ENCODE data around the gene PCSK9. TPM values are rescaled to one million over a fixed set of nuclear protein-coding genes. Genes with fewer than 3 reads are reported as not detected.

PCSK9 gene
- total RNA-seq, 2 donors from 2014 or later = 48.9 to 61.2 TPM

- no peaks in the 10 kb centered on the region for H3K27me3 ChIP-seq
- H3K36me3 ChIP-seq = no peaks in the 10 kb centered on the region
- H3K9me3 ChIP-seq = no peaks in the 10 kb centered on the region
- no peak for DNase-seq
- H3K4me3 ChIP-seq = no peak overlapping the region
- H3K4me1 ChIP-seq = no peaks in the 10 kb centered on the region
- intact Hi-C loops (cut with DNase I) = no loop called here
- H3K27ac ChIP-seq = no peak overlapping the region
- TF ChIP-seq CTCF (IDR thresholded peaks at IDR 0.05) = no peak
- H3K9ac ChIP-seq (ENCODE audit: low read depth in 2 of 2, low read length in 2 of 2) = no peak overlapping the region
These were observed 10.9 kb downstream of the PCSK9 start for GRCh38 chr1:55050283-55050682.

DNA sequence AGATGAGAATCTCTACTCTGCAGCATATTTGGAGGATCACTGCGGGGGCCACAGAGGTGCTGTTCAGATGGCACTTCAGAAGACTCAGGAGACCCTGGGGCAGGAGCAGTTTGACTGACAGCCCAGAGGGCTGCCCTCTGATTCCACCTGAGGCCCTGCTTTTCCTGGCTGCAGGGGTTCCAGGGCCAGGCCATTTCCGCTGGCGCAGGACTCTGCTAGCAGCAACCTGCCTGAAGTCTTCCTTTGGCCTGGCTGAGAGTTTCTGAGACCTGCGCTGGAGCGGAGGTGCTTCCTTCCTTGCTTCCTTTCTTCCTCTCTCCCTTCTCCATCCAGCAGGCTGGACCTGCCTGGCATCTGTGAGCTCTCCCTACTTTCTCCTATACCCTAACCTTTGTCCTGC is 11.8 kb downstream of the PCSK9 start:
- no peak overlapping the region for H3K9ac ChIP-seq (ENCODE audit: low read depth in 2 of 2, low read length in 2 of 2)
- H3K27ac ChIP-seq = no peak overlapping the region
- TF ChIP-seq CTCF (IDR thresholded peaks at IDR 0.05) = no peak
- no peaks in the 10 kb centered on the region for H3K27me3 ChIP-seq
- H3K4me3 ChIP-seq = no peak overlapping the region
- no peaks in the 10 kb centered on the region for H3K9me3 ChIP-seq
- DNase-seq = no peak
- intact Hi-C loops (cut with DNase I) = no loop called here
- H3K4me1 ChIP-seq = no peaks in the 10 kb centered on the region
- H3K36me3 ChIP-seq = no peaks in the 10 kb centered on the region

GRCh38 chr1:55051621-55052020 is 12.3 kb downstream of the PCSK9 start:
- H3K27me3 ChIP-seq = no peaks in the 10 kb centered on the region
- no peaks in the 10 kb centered on the region for H3K9me3 ChIP-seq
- intact Hi-C loops (cut with DNase I) = no loop called here
- H3K4me3 ChIP-seq = no peak overlapping the region
- H3K27ac ChIP-seq = no peak overlapping the region
- no peak for DNase-seq
- H3K4me1 ChIP-seq = no peaks in the 10 kb centered on the region
- no peak overlapping the region for H3K9ac ChIP-seq (ENCODE audit: low read depth in 2 of 2, low read length in 2 of 2)
- H3K36me3 ChIP-seq = no peaks in the 10 kb centered on the region
- no peak for TF ChIP-seq CTCF (IDR thresholded peaks at IDR 0.05)

- no peak for TF ChIP-seq CTCF (IDR thresholded peaks at IDR 0.05)
- H3K9me3 ChIP-seq = no peaks in the 10 kb centered on the region
- H3K27me3 ChIP-seq = no peaks in the 10 kb centered on the region
- H3K9ac ChIP-seq (ENCODE audit: low read depth in 2 of 2, low read length in 2 of 2) = no peak overlapping the region
- DNase-seq = no peak
- H3K27ac ChIP-seq = no peak overlapping the region
- H3K36me3 ChIP-seq = no peaks in the 10 kb centered on the region
- no peaks in the 10 kb centered on the region for H3K4me1 ChIP-seq
- intact Hi-C loops (cut with DNase I) = no loop called here
- no peak overlapping the region for H3K4me3 ChIP-seq
These were observed 13.1 kb downstream of the PCSK9 start for GRCh38 chr1:55052221-55053142.

DNA sequence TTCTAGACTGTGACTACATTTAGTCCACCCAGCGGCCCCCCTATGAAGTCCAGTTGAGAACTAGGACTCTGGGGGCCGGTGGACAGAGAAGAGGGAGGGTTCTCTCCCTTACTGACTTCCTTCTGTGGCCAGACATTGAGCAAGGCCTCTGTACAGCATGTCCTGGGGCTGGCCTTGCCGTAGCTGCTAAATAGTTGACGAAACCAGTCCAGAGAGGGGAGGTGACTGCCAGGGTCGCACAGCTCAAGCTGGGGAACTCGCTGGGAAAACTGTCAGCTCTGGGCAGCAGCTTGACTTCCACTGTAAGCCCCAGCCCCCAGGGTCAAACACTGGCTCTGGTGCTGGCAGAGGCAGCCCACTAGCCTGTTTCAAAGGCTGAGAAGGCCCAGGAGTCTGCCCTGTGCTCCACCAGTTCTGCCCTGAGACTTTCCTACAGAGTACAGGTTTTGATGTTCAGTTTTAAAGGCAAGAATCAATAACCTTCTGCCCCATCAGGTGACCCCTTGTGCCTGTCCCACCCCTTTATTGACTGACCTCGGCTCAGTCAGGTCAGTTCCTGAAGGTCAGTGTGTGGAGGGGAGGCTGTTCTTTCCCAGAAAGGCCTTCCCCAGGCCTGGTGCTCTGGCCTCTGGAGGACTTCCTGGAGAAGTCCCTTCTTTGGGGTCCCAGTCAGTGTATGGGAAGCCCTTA is 14.1 kb downstream of the PCSK9 start:
- Histone ChIP-seq H3K27me3 (no peaks in the 10 kb centered on the region), H3K9me3 (no peaks in the 10 kb centered on the region), H3K36me3 (no peaks in the 10 kb centered on the region), H3K4me1 (no peaks in the 10 kb centered on the region), H3K27ac (no peak overlapping the region), H3K4me3 (no peak overlapping the region), H3K9ac (ENCODE audit: low read depth in 2 of 2, low read length in 2 of 2) (no peak overlapping the region)
- intact Hi-C loops (cut with DNase I) = no loop called here
- DNase-seq = no peak
- TF ChIP-seq CTCF (IDR thresholded peaks at IDR 0.05) = no peak

Data from colonic mucosa (tissue), 4 donors.